ENCODE measurements around the gene RADIL. TPM values are rescaled to one million over a fixed set of nuclear protein-coding genes. Genes with fewer than 3 reads are reported as not detected.
A peak's percentile ranks its signal among the peaks of the same experiment; 100 is the strongest.

RADIL gene
- total RNA-seq, 6 donors from 2014 or later, result 7.9 to 42.8 (median 13.0) TPM

DNA sequence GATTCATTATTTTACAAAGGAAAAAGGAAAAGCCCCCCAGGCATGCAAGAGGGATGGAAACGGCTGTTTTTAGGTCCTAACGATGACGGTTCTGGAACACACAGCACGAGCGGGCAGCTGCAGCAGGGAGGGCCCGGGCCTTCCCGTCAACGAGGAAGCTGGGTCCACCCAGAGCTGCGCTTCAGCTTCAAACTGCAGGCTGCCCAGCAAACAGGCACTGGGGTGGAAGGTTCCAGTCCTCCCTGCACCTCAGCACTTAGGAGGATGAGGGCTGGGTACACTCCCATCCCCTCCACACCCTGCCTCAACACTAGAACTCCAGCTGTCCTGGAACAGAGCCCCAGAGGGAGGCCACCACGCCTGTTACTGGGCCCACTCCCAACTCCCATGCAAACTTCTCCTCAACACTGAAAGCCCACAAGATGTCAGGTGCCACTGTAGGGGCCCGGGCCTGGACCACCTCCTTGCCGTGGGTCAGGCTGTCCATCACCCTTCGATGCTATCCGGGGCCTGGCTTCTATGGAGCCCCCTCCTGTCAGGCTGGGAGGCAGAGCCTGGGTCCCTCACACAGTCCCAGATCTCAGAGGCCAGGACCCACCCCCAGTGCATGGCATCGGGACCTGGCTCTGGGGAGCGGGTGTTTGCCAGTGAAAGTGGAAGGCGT, 54.7 kb downstream of the RADIL start:
- no peak overlapping the region for H3K27ac ChIP-seq
- peaks cover 0 to 7% (median 0%) of the 10 kb centered on the region in 4 donors for H3K36me3 ChIP-seq
- H3K4me3 ChIP-seq, result no peak overlapping the region
- H3K9me3 ChIP-seq, result no peaks in the 10 kb centered on the region
- ATAC-seq (ENCODE audit: low FRiP score in 2 of 2) (peak; percentile 13 to 28), DNase-seq (no peak)
- TF ChIP-seq EP300 (IDR thresholded peaks at IDR 0.05), result no peak
- TF ChIP-seq POLR2A (IDR thresholded peaks at IDR 0.05), result no peak
- TF ChIP-seq, protein P1, sequence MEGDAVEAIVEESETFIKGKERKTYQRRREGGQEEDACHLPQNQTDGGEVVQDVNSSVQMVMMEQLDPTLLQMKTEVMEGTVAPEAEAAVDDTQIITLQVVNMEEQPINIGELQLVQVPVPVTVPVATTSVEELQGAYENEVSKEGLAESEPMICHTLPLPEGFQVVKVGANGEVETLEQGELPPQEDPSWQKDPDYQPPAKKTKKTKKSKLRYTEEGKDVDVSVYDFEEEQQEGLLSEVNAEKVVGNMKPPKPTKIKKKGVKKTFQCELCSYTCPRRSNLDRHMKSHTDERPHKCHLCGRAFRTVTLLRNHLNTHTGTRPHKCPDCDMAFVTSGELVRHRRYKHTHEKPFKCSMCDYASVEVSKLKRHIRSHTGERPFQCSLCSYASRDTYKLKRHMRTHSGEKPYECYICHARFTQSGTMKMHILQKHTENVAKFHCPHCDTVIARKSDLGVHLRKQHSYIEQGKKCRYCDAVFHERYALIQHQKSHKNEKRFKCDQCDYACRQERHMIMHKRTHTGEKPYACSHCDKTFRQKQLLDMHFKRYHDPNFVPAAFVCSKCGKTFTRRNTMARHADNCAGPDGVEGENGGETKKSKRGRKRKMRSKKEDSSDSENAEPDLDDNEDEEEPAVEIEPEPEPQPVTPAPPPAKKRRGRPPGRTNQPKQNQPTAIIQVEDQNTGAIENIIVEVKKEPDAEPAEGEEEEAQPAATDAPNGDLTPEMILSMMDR (IDR thresholded peaks at IDR 0.05), result no peak
- TF ChIP-seq POLR2AphosphoS5 (IDR thresholded peaks at IDR 0.05), result no peak
- no peaks in the 10 kb centered on the region for H3K4me1 ChIP-seq
- no peaks in the 10 kb centered on the region for H3K27me3 ChIP-seq
- WGBS, 2 donors, result 88 to 92% methylated on average over 8 to 15 of the region's 17 CpGs

DNA sequence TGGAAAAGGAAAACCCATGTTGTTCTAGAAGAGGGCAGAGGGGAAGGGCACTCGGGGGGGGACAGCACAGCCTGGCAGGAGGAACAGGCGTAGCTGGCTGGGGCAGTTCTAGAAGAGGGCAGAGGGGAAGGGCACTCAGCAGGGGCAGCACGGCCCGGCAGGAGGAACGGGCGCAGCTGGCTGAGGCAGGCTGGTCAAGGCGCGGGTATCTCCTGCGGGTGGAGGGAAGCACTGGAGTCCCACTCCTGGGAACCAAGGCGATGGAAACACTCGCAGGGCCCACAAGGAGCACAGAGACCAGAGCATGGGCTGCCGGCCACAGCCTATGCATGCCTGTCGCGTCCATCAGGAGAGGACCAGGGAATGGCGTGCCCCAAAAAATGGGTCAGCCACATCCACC, 58.4 kb downstream of the RADIL start:
- TF ChIP-seq EP300 (IDR thresholded peaks at IDR 0.05) (no peak), POLR2AphosphoS5 (IDR thresholded peaks at IDR 0.05) (no peak), POLR2A (IDR thresholded peaks at IDR 0.05) (no peak)
- TF ChIP-seq, protein P1 (IDR thresholded peaks at IDR 0.05), result no peak
- H3K27me3 ChIP-seq, result no peaks in the 10 kb centered on the region
- H3K27ac ChIP-seq, result no peak overlapping the region
- no peaks in the 10 kb centered on the region for H3K9me3 ChIP-seq
- ATAC-seq (ENCODE audit: low FRiP score in 2 of 2) (no peak), DNase-seq (peak in 1 of 2 donors; percentile 53)
- H3K4me3 ChIP-seq, result no peak overlapping the region
- 85 to 96% methylated on average over 13 to 15 of the region's 15 CpGs for WGBS, 2 donors
- peaks cover 0 to 6% (median 0%) of the 10 kb centered on the region in 4 donors for H3K36me3 ChIP-seq
- no peaks in the 10 kb centered on the region for H3K4me1 ChIP-seq

DNA sequence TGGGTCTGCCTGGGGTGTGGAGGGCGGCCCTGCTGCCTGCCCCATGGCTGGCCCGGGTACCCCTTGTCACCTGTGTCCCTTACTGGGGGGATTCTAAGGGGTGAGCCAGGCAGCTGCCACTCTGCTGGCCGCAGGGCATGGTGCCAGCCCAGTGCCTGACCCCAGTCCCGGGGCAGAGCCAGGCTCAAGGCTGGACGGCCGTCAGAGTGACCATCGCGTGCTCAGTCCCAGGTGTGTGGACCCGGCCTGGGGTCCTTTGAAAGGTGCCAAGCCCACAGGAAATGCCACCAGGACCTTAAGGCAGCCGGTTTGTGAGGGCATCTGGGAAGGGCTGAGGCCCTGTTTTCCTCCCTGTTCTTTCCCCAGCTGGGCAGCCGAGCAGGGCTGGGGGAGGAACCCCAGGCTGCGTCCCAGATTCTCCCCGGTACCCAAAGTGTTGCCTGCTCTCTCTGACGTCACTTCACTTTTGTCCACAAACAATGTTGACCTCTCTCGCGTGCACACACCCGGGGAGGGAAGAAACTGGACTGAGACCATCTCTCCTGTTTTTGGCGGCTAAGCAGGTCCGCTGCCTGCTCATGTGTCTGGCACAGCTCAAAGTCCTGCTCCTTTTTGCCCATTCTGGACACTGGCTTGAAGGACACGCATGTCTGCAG, 59.3 kb downstream of the RADIL start:
- TF ChIP-seq, protein P1 (IDR thresholded peaks at IDR 0.05), result no peak
- TF ChIP-seq POLR2A (IDR thresholded peaks at IDR 0.05), result no peak
- no peak for TF ChIP-seq EP300 (IDR thresholded peaks at IDR 0.05)
- no peak for TF ChIP-seq POLR2AphosphoS5 (IDR thresholded peaks at IDR 0.05)
- H3K9me3 ChIP-seq, result no peaks in the 10 kb centered on the region
- no peaks in the 10 kb centered on the region for H3K4me1 ChIP-seq
- H3K27me3 ChIP-seq, result no peaks in the 10 kb centered on the region
- no peak for ATAC-seq (ENCODE audit: low FRiP score in 2 of 2)
- WGBS, 2 donors, result 82 to 88% methylated on average over 9 to 19 of the region's 20 CpGs
- peak in 1 of 2 donors; percentile 68 for DNase-seq
- no peak overlapping the region for H3K4me3 ChIP-seq
- no peak overlapping the region for H3K27ac ChIP-seq
- H3K36me3 ChIP-seq, result peaks cover 0 to 6% (median 0%) of the 10 kb centered on the region in 4 donors

DNA sequence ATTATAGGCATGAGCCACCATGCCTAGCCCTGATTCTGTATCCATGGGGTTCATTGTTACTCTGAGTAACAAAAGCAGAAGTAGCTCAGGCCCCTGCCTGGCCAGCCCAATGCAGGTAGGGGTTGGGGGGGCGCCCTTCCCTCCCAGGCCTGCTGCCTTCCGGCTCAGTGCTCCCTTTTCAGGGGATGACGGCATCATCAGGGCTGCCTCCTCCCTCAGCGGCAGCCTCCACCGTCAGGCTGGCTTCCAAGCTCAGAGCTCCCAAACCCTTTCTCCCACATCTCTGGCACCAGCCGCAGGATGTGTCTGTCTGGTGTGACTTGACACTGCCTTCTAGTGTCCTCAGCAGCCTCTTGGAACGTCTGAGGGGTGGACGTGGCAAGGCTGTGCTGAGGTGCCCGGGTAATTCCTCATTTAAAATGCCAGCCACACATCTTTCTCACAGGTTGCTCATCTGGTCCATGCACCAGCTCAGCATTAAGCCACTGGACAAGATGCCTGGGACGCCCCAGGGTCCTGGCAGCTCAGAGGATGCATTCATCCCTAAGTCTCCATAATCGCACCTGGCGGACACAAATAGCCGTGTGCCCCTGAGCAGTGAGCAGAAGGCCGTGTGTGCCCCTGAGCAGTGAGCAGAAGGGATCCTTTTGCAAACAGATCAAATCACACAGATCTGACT, 59.9 kb downstream of the RADIL start:
- TF ChIP-seq POLR2AphosphoS5 (IDR thresholded peaks at IDR 0.05) (no peak), POLR2A (IDR thresholded peaks at IDR 0.05) (no peak), EP300 (IDR thresholded peaks at IDR 0.05) (no peak)
- TF ChIP-seq, protein P1 (IDR thresholded peaks at IDR 0.05), result no peak

More for the DNA sequence above, 59.9 kb downstream of the RADIL start:
- Histone ChIP-seq H3K9me3 (no peaks in the 10 kb centered on the region), H3K36me3 (peaks cover 0 to 6% (median 0%) of the 10 kb centered on the region in 4 donors), H3K27me3 (no peaks in the 10 kb centered on the region), H3K4me3 (no peak overlapping the region), H3K27ac (no peak overlapping the region), H3K4me1 (no peaks in the 10 kb centered on the region)
- ATAC-seq (ENCODE audit: low FRiP score in 2 of 2) (no peak), DNase-seq (peak in 1 of 2 donors; percentile 52)
- WGBS, 2 donors, result 69 to 86% methylated on average over 8 to 14 of the region's 14 CpGs

All from upper lobe of left lung (tissue), 6 donors.